GM12874 (cell line): ENCODE measurements around the gene CDK16.

Source experiments
- TF ChIP-seq, protein P1 (sequence below): IDR thresholded peaks from 2 replicates; pipeline ENCODE4 v1.5.1; 2011; ENCODE audit warnings: low read depth, mild to moderate bottlenecking, control low read depth, low read length, moderate library complexity; ENCODE audit not compliant: insufficient read depth

CDK16 gene

DNA sequence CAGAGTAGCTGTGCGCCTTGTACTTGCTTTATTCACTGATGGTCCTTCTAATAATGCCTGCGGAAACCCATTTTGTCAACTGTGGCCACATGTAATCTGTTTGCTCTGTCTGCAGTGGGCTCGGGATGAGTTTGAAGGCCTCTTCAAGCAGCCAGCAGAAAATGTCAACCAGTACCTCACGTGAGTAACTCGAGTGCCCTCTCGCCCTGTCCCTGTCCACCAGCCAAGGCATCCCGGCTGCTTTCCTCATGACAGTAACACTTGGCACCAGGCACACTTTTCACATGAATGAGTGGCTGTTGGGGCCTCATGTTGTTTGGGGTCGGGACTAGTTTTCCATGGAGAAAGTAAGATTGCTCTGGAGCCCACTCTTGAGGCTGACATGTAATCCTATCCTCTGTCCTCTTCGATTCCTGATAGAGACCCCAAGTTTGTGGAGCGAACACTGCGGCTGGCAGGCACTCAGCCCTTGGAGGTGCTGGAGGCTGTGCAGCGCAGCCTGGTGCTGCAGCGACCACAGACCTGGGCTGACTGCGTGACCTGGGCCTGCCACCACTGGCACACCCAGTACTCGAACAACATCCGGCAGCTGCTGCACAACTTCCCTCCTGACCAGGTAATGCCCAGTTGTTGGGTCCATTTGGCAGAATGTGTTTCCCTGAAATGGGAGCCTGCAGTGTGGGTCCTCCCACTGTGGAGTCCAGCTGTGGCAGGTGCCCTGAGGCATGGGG is 8.8 kb upstream of the CDK16 start:
- TF ChIP-seq, protein P1, sequence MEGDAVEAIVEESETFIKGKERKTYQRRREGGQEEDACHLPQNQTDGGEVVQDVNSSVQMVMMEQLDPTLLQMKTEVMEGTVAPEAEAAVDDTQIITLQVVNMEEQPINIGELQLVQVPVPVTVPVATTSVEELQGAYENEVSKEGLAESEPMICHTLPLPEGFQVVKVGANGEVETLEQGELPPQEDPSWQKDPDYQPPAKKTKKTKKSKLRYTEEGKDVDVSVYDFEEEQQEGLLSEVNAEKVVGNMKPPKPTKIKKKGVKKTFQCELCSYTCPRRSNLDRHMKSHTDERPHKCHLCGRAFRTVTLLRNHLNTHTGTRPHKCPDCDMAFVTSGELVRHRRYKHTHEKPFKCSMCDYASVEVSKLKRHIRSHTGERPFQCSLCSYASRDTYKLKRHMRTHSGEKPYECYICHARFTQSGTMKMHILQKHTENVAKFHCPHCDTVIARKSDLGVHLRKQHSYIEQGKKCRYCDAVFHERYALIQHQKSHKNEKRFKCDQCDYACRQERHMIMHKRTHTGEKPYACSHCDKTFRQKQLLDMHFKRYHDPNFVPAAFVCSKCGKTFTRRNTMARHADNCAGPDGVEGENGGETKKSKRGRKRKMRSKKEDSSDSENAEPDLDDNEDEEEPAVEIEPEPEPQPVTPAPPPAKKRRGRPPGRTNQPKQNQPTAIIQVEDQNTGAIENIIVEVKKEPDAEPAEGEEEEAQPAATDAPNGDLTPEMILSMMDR, result no peak

GRCh38 chrX:47210661-47211425 is 7.6 kb upstream of the CDK16 start:
- TF ChIP-seq, protein P1, result no peak

- TF ChIP-seq, protein P1, result no peak
These were observed 5.8 kb upstream of the CDK16 start for GRCh38 chrX:47212381-47213293.

GRCh38 chrX:47214435-47215077 is 3.9 kb upstream of the CDK16 start:
- TF ChIP-seq, protein P1, result no peak

DNA sequence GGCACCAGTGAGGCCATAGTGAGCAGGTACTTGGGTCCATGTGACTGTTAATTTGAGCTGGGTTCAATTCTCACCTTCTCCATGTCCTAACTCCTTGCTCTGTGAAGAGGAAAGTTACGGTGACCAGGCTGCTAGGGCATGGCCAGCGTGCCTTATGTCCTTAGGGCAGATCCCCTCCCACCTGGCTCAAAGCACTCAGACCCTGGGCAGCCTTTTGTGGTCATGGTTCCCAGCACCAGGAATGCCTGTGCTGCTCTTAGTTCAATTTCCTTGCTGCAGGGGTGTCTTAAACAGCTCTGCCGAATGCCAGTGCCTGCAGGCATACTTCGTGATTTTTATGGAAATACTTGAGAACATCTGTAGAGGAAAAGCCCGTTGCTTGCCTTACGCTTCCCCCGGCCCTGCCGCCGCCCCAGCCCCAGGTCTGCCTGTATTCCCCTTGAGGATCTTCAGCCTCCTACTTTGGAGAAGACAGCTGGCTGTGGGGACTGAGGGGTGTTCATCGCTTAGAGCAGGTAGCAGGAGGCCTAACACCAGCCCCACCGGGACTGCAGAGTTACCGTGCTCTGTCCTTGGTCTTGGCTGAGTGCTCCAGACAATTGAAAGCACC is 3.1 kb upstream of the CDK16 start:
- TF ChIP-seq, protein P1, result no peak

GRCh38 chrX:47216393-47216925 is 2.0 kb upstream of the CDK16 start:
- TF ChIP-seq, protein P1, result no peak
